ENCODE results near the gene SPRY4.

- no peak for TF ChIP-seq ZNF782 (CRISPR knock-in tag; IDR thresholded peaks at IDR 0.05; ENCODE audit: borderline replicate concordance)
- TF ChIP-seq GABPA (IDR thresholded peaks at IDR 0.05; ENCODE audit: low read depth, low read length): no peak
- no peak for TF ChIP-seq GABPA (CRISPR knock-in tag; IDR thresholded peaks at IDR 0.05; ENCODE audit: low read depth)
- TF ChIP-seq RFXAP (CRISPR knock-in tag; IDR thresholded peaks at IDR 0.05; ENCODE audit: borderline replicate concordance): no peak
- no peak for TF ChIP-seq ZNF639 (CRISPR knock-in tag; conservative IDR thresholded peaks at IDR 0.05)
- no peak for TF ChIP-seq MYC (CRISPR knock-in tag; IDR thresholded peaks at IDR 0.05; ENCODE audit: borderline replicate concordance)
Measured at GRCh38 chr5:142276517-142276916, 48.3 kb downstream of the SPRY4 start.

Measured in HepG2 (cell line).